GM21737 (cell line): ENCODE measurements around the gene OR51A2.
"Not testable (repeated sequence)": the region's sequence is repeated elsewhere in the genome, so short reads cannot be mapped to it uniquely, and the experiment has no call there.

Source experiments
- ATAC-seq: cut with Tn5 transposase; IDR thresholded peaks from one replicate; pipeline ENCODE4 v1.9.1; 2021; ENCODE audit warnings: mild to moderate bottlenecking, moderate library complexity; ENCODE audit not compliant: unreplicated experiment

The OR51A2 gene, protein sequence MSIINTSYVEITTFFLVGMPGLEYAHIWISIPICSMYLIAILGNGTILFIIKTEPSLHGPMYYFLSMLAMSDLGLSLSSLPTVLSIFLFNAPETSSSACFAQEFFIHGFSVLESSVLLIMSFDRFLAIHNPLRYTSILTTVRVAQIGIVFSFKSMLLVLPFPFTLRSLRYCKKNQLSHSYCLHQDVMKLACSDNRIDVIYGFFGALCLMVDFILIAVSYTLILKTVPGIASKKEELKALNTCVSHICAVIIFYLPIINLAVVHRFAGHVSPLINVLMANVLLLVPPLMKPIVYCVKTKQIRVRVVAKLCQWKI

DNA sequence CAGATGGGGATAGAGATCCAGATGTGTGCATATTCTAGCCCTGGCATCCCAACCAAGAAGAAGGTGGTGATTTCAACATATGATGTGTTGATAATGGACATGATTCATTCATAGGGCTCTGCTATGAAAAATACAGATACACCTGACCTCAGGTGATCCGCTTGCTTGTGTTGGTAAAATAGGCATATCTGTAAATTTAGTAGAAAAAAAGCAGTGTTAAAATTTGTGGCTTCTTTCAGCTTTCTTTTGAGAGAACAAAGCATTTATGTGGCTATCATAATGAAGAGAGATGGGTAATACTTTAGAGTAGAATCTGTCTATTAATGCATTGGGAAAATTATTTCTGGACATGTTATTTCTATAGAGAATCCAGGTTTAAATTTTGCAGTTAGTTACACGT, at the start of gene OR51A2:
TSS of gene OR51A2 (minus strand) at position 101 of the 400 bp plus-strand sequence. CDS start at position 101, 0 bp downstream.
- not testable (repeated sequence) for ATAC-seq

DNA sequence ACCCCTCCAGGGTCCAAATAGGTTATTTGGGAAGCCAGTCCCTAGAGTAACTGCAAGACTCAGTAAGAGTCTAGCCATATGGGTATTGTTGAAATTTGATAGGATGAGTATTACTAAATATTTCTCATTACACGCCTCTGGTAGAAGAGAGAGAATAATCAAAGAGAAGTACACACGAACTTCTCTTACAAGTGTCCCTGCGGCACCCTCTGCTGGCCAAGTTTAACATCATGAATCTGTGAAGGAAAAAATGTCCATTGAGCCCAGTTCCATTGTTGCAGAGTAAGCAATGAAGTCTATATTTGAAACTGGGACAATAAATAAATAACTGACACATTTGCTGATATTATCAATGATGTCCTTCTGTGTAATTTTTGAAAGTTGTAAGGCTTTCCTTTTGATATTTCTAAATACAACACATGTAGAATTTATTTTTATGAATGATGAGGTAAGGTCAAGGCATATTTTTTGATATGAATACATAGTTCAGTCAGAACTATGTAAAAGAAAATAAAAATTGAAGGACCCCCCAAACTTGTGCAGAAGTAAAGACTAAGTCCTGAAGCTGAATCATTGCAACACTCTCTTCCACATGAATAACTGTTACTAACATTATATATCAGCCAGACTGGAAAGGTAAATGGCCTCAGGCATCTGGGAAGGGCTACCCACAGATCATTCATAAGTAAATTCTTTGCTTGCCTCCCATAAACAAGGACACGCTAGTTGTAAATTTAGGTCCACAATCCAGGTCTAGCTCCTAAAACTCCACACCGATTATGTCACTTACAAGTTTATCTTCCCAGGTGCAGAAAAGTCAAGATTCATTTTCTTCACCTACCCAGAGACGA, 49.1 kb upstream of the OR51A2 start:
- ATAC-seq, result no peak

DNA sequence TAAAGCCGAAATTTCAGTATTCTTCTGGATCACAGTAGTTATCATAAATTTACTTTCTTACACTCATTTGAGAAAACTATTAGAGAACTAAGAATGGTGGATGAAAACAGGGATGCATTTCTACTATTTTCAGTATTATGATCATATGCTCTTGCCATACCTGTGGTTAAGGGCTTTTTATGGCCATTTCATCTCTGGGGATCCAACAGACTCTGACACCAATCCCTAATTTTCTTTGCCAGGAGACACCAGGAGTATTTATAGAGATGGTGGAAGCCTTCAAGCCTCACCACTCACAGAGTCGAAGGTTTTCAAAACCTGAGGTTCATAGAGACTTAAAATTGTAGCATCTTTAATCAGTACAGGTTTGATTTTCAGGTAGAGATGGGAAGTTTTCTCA, 39.0 kb upstream of the OR51A2 start, which contains the start of gene OR51L1:
TSS of gene OR51L1 (plus strand) at position 301 of the 400 bp plus-strand sequence. CDS start 4,132 bp downstream, outside the sequence.
- ATAC-seq, result no peak

DNA sequence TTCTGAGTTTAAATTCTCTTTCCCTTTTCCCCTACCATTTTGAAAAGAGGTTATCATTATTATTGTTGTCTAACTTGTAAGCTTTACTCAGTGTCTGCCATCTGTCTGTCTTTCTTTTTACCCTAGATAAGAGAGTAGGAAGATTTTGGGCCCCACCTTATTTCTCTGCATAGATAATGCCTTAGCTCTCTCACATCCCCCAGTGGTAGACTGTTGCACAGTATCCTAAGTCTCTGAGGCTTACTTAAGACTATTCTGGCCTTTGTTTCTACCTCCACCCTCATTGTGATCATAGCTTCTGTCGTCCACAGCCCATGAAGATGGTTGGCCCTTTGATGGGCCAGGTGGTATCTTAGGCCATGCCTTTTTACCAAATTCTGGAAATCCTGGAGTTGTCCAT, 35.5 kb upstream of the OR51A2 start:
- ATAC-seq, result no peak

DNA sequence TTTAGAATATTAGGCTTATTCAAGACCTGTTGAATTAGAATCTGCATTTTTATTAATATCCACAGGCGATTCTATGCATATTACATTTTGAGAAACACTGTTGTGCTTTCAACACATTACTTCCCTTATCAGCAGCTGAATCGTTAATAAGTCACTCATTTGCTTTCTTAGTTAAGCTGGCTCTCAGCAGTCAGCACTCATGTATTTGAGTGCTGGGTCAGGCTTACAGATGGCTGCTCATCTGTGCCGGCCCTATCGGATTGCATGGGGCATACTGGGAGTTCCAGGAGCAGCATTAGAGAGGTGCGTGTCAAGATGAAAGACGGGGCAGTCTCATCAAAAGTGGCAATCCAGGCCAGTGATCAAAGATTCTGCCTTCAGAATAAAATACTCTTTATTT, 28.3 kb upstream of the OR51A2 start:
- no peak for ATAC-seq

DNA sequence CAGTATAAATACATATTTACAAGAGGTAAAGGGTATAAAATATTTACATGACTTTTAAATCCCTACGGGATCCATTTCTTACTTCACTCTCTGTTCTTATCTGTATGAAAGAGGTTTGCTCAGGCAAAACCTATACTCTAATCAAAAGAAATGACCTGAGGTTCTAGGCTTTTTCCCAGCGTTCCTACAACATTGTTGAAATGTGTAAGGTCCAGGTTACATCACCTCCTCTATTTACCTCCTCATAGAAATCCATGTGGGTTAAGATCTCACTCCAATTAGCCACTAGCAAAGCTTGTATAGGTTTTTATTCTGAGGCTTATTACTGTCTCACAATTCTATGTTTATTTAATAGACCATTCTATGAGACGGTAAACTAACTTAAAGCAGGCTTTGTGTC, 27.2 kb upstream of the OR51A2 start:
- ATAC-seq, result no peak

DNA sequence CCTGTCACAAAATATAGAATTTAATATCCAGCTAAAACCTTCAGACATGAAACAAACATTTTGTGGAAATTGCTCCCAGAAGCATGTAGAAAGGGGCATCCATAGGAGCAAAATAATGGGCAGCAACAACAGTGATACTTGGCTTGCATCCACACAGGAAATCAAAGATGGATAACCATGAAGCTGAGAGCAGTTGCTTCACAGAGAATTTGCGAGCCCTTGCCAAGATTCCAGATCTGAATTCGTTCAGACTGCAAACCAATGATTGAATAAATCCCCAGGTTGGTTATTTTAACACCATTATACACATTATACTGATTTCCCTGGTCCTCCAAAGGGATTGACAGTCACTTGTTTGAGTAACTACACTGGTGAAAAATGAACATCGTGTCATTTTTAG, 23.5 kb upstream of the OR51A2 start:
- no peak for ATAC-seq

DNA sequence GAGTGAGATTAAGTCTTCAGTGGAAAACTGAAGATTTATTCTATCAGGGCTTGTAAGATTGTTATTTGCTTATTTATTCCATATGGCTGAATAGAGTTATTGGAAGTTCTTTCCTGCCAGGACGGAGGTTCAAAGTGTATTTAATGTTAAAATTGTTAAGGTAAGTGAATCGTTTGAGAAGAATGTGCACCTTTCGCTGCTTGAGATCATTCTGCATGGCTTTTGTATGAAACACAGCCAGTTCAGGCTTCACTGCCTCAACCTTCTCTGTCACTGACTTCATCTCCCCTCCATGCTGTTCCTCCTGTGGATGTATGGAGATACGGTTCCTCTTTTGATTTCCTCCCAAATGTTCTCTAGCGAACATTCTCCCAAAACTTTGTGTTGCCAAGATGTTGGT, 19.9 kb upstream of the OR51A2 start:
- ATAC-seq, result no peak

DNA sequence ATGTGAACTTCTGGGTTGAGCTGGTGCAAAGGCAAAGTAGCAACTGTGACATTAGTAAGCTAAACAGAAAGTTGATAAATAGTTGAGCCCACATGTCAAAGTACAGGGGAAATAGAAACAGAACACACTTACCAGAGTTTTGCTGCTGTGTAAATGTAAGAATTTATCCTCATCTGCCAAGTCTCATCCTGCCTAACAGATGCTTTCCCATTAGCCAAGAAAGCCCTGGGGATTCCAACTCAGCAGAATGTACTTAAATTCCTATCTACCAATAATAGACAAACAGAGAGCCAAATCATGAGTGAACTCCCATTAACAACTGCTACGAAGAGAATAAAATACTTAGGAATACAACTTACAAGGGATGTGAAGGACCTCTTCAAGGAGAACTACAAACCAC, 7.3 kb upstream of the OR51A2 start:
- ATAC-seq, result no peak

DNA sequence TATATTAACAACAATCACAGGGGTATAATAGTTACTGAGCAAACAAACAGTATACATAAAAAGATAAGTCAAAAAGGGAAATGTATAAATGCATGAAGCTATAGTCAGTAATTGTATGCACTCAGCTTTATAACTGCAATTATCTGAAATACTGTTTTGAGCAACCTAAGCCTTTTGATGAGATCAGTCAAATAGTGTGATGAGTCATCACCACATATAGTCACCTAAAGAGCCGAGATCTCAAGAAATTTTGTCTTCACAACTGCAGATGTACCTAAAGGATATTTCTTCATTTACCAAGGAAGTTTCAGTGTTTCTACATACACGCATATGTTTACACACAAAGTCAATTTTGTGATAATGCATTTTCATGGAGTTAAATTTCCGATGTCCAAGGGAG, 5.4 kb upstream of the OR51A2 start:
- no peak for ATAC-seq

DNA sequence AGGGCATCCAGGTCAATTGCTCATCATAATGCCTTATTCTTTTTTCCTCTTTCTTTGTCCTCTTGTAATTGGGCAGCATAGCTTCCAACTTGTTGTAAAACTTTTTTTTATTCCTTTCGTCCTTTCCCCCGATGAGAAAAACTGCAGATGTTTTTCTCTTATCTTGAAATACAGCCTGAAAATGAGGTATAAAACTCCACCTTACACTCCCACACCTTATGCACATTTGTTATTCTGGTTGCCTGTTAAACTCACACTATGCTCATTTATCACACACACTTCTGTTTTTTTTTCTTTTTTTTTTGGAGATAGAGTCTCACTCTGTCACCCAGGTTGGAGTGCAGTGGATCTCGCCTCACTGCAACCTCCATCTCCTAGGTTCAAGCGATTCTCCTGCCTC, 1.9 kb upstream of the OR51A2 start:
- ATAC-seq, result no peak

DNA sequence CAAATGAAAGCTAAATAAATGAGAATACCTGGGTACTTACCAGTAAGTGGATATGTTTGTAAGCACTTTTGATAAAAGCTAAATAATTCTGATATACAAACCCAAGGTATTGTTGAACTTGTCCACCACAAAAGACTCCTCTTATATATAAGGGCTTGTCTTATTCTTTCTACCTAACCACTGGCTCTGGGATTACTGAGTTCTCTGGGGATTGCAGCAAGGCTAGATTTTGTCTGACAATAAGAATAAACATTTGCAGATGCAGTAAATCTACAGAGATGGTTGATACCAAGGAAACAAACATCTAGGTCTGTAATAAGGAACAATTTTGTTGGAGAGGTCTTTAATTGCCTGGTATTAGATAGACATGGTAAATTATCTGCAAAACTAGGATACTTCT, 8.0 kb downstream of the OR51A2 start, which contains the start of gene OR51A4:
TSS of gene OR51A4 (minus strand) at position 101 of the 400 bp plus-strand sequence. CDS start 505 bp downstream, outside the sequence.
- no peak for ATAC-seq

DNA sequence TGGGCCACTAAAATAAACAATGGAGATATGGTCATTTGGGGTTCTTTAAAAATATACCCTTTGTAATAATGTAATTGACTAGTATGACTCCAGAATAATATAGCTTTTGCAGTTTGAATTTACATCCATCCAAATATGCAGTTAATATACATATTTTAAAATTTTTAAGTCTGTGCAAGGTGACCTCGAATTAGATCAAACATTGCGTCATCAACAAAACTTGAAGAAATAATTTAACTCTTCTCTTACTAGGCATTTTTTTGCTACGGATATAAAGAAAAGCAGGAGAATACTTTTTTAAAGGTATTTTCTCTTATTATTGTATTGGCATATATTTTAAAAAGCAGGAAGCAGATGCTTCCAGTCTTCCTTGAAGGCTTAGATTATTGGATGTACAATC, 18.8 kb downstream of the OR51A2 start:
- no peak for ATAC-seq

DNA sequence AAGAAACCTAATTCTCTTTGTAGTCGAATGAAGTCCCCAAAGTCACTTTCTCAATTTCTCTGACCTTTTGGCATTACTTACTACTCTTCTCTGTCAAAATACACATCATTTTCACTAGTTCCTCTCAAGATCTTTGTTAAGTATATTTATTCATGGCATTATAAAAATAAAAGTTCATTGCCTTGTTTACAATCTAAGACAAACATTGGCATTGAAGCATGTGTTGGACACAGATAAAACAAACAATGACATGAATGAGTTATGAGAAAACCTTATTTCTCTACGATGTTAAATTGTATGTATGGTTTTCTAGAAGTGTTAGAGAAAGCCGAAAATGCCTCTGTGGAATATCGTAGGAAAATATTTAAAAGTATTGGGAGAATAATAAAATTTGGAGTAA, 22.8 kb downstream of the OR51A2 start:
- no peak for ATAC-seq

DNA sequence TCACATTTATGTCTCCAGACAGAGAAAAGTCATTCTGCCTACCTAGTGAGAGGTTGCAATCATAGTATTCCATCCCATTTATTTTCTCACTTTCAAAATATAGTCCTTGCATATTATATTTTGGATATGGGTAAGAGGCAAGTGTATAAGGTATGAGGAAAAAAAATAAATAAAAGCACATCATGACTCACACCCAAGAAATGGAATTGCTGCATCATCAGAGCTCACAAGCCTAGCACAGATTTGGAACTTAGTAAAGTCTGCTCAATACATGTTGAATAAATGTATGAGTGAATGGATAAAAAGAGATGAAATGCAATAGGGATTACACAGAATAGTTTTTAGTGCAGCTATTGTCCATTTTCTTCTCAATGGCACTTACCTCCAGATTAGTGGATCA, 28.9 kb downstream of the OR51A2 start:
- ATAC-seq, result no peak

DNA sequence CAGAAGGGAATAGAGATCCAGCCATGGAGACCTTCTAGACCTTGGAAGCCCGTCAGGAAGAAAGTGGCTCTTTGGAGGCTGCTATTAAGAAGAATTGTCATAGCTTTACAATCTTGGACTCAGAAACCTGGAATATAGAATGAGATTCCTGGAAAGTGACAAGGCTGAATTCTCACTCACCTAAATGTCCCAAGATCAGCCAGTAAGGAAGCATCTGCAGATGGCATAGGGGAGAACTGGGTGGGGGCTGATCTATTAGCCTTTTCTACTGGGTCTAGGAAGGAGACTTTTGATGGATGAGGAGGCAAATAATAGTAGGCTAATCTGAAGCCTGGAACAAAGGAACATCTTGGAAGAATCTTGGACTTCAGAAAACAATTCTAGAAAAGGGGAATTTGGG, 31.3 kb downstream of the OR51A2 start, which contains the start of gene OR51G1:
TSS of gene OR51G1 (minus strand) at position 101 of the 400 bp plus-strand sequence. CDS start at position 101, 0 bp downstream.
- ATAC-seq, result no peak

DNA sequence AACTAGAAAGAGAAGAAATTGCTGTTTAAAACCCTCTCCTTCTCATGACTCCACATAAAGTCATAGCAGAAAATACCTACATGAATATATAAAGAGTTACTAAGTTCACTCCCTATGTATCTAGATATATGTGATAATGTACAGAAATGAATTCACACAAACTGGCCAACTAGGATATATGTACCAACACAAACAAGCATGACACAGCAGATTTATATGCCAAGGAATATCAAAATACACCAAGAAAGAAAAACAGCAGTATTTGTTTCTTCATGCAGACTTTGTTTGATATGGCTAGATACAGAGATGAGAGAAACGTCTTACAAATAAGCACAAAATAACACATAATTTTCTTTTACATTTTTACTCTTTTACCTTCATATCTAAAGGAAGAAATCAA, 33.2 kb downstream of the OR51A2 start:
- no peak for ATAC-seq

DNA sequence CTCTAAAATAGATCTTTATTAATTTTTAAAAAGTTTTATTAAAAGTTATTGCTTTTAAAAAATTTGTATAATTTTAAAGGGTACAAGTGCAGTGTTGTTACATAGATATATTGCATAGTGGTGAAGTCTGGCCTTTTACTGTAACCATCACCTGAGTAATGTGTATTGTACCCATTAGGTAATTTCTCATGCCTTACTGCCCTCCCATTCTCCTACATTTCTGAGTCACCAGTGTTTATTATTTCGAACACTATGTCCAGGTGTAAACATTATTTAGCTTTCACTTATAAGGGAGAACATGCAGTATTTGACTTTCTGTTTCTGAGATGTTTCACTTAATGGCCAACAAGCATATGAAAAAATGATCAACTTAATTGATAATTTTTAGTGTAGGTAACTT, 33.7 kb downstream of the OR51A2 start:
- ATAC-seq, result no peak

DNA sequence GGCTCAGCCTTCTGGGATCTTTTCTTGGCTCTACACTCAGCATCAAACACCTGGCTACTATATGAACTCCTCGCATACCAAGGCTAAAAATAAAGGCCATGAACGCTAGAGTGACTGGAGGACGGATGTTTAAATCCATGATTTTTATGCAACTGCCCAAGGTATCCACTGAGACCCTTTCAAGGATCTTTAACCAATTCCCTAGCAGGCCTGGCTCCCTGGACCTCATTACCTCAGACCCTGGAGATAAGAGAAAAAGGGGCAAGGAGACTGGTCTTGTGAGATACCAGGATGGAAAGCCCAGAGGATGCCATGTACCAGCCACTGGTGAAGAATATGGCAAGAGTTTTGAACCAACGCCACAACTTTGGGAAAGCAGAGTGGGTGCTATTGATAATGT, 36.3 kb downstream of the OR51A2 start, which contains the start of gene OR51G2:
TSS of gene OR51G2 (minus strand) at position 101 of the 400 bp plus-strand sequence. CDS start 3,687 bp downstream, outside the sequence.
- no peak for ATAC-seq

DNA sequence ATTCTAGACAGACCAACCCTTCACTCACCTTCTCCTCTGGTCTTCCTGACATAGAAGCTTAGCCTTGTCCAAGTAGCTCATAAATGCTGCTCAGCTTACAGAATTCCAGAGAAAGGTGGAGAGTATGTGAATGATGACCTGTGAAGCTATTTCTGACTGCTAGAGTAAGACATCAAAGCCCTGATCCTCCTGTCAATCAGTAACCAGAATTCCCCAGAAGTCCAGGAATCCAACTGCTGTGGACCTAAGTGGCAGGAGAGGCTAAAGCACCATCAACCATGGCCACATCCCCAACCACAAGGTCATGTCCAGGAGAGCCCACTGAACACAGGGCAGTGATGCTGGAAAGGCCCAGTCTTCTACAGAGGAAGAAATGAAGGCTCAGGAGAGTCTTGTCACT, 38.9 kb downstream of the OR51A2 start:
- no peak for ATAC-seq
